NB4 (cell line): ENCODE measurements around the gene EFCAB14.

Experiments
- MYC ChIP-seq: IDR thresholded peaks from 2 replicates; pipeline ENCODE4 v1.6.1; 2011; ENCODE audit warnings: low read depth, low read length
- POLR2A ChIP-seq: IDR thresholded peaks from 2 replicates; pipeline ENCODE4 v1.6.1; 2011; ENCODE audit warnings: mild to moderate bottlenecking; ENCODE audit not compliant: insufficient read length; ENCODE audit errors: extremely low read depth
- TF ChIP-seq, protein P1 (sequence below): IDR thresholded peaks from one replicate; pipeline ENCODE4 v1.5.1; 2012; ENCODE audit warnings: low read depth, low read length
- TF ChIP-seq, protein P2 (sequence below): IDR thresholded peaks from 2 replicates; pipeline ENCODE4 v1.6.1; 2011; ENCODE audit warnings: low read depth, low read length

DNA sequence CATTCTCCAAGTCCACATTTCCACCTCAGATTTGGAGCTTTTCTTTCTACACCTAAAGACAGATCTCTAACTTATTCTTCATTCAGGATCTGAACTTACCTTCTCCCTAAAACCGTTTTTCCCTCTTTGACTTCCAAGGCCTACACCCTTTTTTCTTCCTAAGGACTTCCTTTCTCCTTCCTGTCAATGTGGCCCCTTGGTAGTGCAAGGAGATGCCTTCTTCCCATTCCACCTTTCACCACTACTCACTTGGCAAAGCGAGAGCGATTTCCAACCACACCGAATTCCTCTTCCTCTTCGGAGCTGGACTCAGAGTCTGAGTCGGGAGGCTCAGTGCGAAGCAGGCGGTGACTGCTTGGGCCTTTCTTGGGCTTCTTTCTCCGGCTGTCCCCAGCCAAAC, 1.3 kb downstream of the EFCAB14 start:
- TF ChIP-seq, protein P1, sequence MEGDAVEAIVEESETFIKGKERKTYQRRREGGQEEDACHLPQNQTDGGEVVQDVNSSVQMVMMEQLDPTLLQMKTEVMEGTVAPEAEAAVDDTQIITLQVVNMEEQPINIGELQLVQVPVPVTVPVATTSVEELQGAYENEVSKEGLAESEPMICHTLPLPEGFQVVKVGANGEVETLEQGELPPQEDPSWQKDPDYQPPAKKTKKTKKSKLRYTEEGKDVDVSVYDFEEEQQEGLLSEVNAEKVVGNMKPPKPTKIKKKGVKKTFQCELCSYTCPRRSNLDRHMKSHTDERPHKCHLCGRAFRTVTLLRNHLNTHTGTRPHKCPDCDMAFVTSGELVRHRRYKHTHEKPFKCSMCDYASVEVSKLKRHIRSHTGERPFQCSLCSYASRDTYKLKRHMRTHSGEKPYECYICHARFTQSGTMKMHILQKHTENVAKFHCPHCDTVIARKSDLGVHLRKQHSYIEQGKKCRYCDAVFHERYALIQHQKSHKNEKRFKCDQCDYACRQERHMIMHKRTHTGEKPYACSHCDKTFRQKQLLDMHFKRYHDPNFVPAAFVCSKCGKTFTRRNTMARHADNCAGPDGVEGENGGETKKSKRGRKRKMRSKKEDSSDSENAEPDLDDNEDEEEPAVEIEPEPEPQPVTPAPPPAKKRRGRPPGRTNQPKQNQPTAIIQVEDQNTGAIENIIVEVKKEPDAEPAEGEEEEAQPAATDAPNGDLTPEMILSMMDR, result no peak
- TF ChIP-seq POLR2A (no peak), MYC (no peak)
- TF ChIP-seq, protein P2, sequence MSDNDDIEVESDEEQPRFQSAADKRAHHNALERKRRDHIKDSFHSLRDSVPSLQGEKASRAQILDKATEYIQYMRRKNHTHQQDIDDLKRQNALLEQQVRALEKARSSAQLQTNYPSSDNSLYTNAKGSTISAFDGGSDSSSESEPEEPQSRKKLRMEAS, result no peak
